ENCODE results near the gene NUDT16.

- TF ChIP-seq CTCF (IDR thresholded peaks at IDR 0.05): no peak
- TF ChIP-seq POLR2A (IDR thresholded peaks at IDR 0.05): no peak
Observed at GRCh38 chr3:131360191-131360755, 21.3 kb upstream of the NUDT16 start.

All from lower leg skin (tissue), 3 donors.